GM12878 (cell line): ENCODE measurements around the gene HINT1.

ENCODE experiments used
- CTCF ChIP-seq, 3 experiments: IDR thresholded peaks in 2 of 3; conservative IDR thresholded peaks in 1 of 3; 2 replicates each; pipeline ENCODE4 v1.5.1; 2011; ENCODE audit warnings: low read depth in 3 of 3, low read length in 3 of 3, mild to moderate bottlenecking in 3 of 3, control low read depth in 2 of 3, moderate library complexity in 2 of 3, inconsistent platforms in 1 of 3, mixed read lengths in 1 of 3; ENCODE audit not compliant: control insufficient read depth in 2 of 3, insufficient read depth in 1 of 3; ENCODE audit errors: extremely low read depth in 1 of 3
- EED ChIP-seq: sonication (generic); IDR thresholded peaks from 2 replicates; pipeline ENCODE4 v1.6.1; 2016; ENCODE audit warnings: antibody characterized with exemption, low read depth
- FOS ChIP-seq: IDR thresholded peaks from 3 replicates; pipeline ENCODE4 v1.6.1; 2011; ENCODE audit warnings: borderline replicate concordance; ENCODE audit not compliant: insufficient read length; ENCODE audit errors: extremely low read depth
- FOXK2 ChIP-seq: fragments of 450-650 bp; IDR thresholded peaks from 2 replicates; pipeline ENCODE4 v1.6.1; 2017; ENCODE audit warnings: mild to moderate bottlenecking, moderate library complexity
- NFIC ChIP-seq: IDR thresholded peaks from 2 replicates; pipeline ENCODE4 v1.6.1; 2012; ENCODE audit warnings: low read depth, mild to moderate bottlenecking, inconsistent platforms, low read length, moderate library complexity
- NFXL1 ChIP-seq: fragments of 450-650 bp; IDR thresholded peaks from 2 replicates; pipeline ENCODE4 v1.6.1; 2017; ENCODE audit warnings: antibody characterized with exemption, mild to moderate bottlenecking, borderline replicate concordance
- POLR2A ChIP-seq: IDR thresholded peaks from 2 replicates; pipeline ENCODE4 v1.6.1; 2011; ENCODE audit warnings: low read depth, mild to moderate bottlenecking, low read length
- POLR2AphosphoS5 ChIP-seq: IDR thresholded peaks from 2 replicates; pipeline ENCODE4 v1.6.1; 2011; ENCODE audit warnings: mild to moderate bottlenecking, low read length, inconsistent platforms
- YY1 ChIP-seq: IDR thresholded peaks from 2 replicates; pipeline ENCODE4 v1.6.1; 2011; ENCODE audit warnings: low read depth, mild to moderate bottlenecking, low read length
- ZBTB11 ChIP-seq: fragments of 450-650 bp; formaldehyde crosslinking; IDR thresholded peaks from 2 replicates; pipeline ENCODE4 v1.5.0; 2022; ENCODE audit warnings: mild to moderate bottlenecking, missing genetic modification characterization
- ZBTB4 ChIP-seq: fragments of 450-650 bp; formaldehyde crosslinking; IDR thresholded peaks from 2 replicates; pipeline ENCODE4 v1.4.0; 2022; ENCODE audit warnings: mild to moderate bottlenecking, moderate library complexity
- ZNF207 ChIP-seq: fragments of 450-650 bp; IDR thresholded peaks from 2 replicates; pipeline ENCODE4 v1.6.1; 2014; ENCODE audit warnings: antibody characterized with exemption, mild to moderate bottlenecking, borderline replicate concordance
- ZNF274 ChIP-seq: IDR thresholded peaks from one replicate; pipeline ENCODE4 v1.8.0; 2011; ENCODE audit not compliant: insufficient read length, insufficient read depth
- ZZZ3 ChIP-seq: IDR thresholded peaks from 2 replicates; pipeline ENCODE4 v1.6.1; 2011; ENCODE audit warnings: low read depth; ENCODE audit not compliant: control insufficient read depth, insufficient read length

- TF ChIP-seq POLR2A (no peak), FOS (no peak), ZBTB11 (CRISPR knock-in tag) (no peak), ZNF207 (no peak), EED (no peak), CTCF (IDR thresholded peaks at IDR 0.05 in 2 of 3, conservative IDR thresholded peaks at IDR 0.05 in 1 of 3; ENCODE audit: control insufficient read depth in 2 of 3, extremely low read depth in 1 of 3, insufficient read depth in 1 of 3, low read depth in 3 of 3, low read length in 3 of 3) (no peak), YY1 (peak; percentile 41; the same call in 1 of the 2 replicates), FOXK2 (no peak), ZZZ3 (no peak), NFIC (no peak), NFXL1 (no peak), ZNF274 (no peak), ZBTB4 (CRISPR knock-in tag) (no peak), POLR2AphosphoS5 (no peak)
Observed at GRCh38 chr5:131211669-131212068, 46.6 kb upstream of the HINT1 start.
